GM12892 (cell line): ENCODE data around the gene EPYC.

ENCODE experiments used
- POLR2A ChIP-seq: IDR thresholded peaks from 2 replicates; pipeline ENCODE4 v1.6.1; 2011; ENCODE audit warnings: low read depth, low read length, control low read depth
- POLR2AphosphoS5 ChIP-seq: IDR thresholded peaks from 2 replicates; pipeline ENCODE4 v1.6.1; 2011; ENCODE audit warnings: low read depth, low read length, control low read depth

- TF ChIP-seq POLR2A (no peak), POLR2AphosphoS5 (no peak)
Measured at GRCh38 chr12:90938451-90938850, 66.3 kb downstream of the EPYC start.
